A549 (cell line): ENCODE measurements around the gene POLR3C. TPM values are rescaled to one million over a fixed set of nuclear protein-coding genes. Genes with fewer than 3 reads are reported as not detected.

Source experiments
- ATAC-seq, 2 experiments: fragments of 200-7000 bp in 1 of 2; fragments of >200 bp in 1 of 2; cut with Nextera tagmentation in 1 of 2; cut with Tn5 transposase in 1 of 2; 3 replicates each; pipeline versions ENCODE4 v1.8.0 to v1.9.1; 2018 to 2020; ENCODE audit warnings: mild to moderate bottlenecking in 1 of 2, moderate library complexity in 1 of 2
- CTCF ChIA-PET: fragments of 300-600 bp; sonication (Branson Sonifier 250); formaldehyde crosslinking; extraction: SDS; loops from one replicate; lab custom pipeline; 2021; ENCODE audit warnings: antibody characterized with exemption, inconsistent platforms; lab: Yijun Ruan, JAX
- POLR2A ChIA-PET: fragments of 350-600 bp; formaldehyde crosslinking; extraction: SDS; loops from one replicate; lab custom pipeline; 2021; ENCODE audit warnings: antibody characterized with exemption, inconsistent platforms; lab: Yijun Ruan, JAX
- DNase-seq, 2 experiments: peaks; one replicate each; pipeline versions ENCODE4 v3.0.0 to v3.0.0-alpha.2; 2011 to 2016; ENCODE audit warnings: low read depth in 1 of 2, low spot score in 1 of 2
- FAIRE-seq: peaks from 2 replicates; lab custom pipeline; 2011; peaks lifted over from hg19 to GRCh38; lab: Jason Lieb, UNC
- H3K27ac ChIP-seq, 2 experiments: fragments of >200 bp; sonication (Bioruptor Twin); formaldehyde crosslinking; 3 replicates each; pipeline ENCODE4 v1.5.1; 2016 to 2017
- H3K4me1 ChIP-seq: fragments of >200 bp; sonication (Bioruptor Twin); formaldehyde crosslinking; 3 replicates; pipeline ENCODE4 v1.6.1; 2016
- H3K4me2 ChIP-seq: fragments of >200 bp; sonication (Bioruptor Twin); formaldehyde crosslinking; 3 replicates; pipeline ENCODE4 v1.6.1; 2016
- H3K4me3 ChIP-seq: fragments of >200 bp; sonication (Bioruptor Twin); formaldehyde crosslinking; 3 replicates; pipeline ENCODE4 v1.5.1; 2016
- H3K9me3 ChIP-seq: fragments of >200 bp; sonication (Bioruptor Twin); formaldehyde crosslinking; 3 replicates; pipeline ENCODE4 v1.6.1; 2016
- BCL3 ChIP-seq: fragments of >200 bp; sonication (Bioruptor Twin); formaldehyde crosslinking; IDR thresholded peaks from 3 replicates; pipeline ENCODE4 v1.6.1; 2016
- BHLHE40 ChIP-seq: IDR thresholded peaks from 2 replicates; pipeline ENCODE4 v1.6.1; 2012; ENCODE audit warnings: low read depth, low read length, inconsistent platforms
- CBX8 ChIP-seq: fragments of 200-600 bp; sonication (generic); IDR thresholded peaks from 2 replicates; pipeline ENCODE4 v1.6.1; 2016
- FOSB ChIP-seq: fragments of 250-450 bp; sonication (Bioruptor Pico); IDR thresholded peaks from 2 replicates; pipeline ENCODE4 v1.5.0; 2020; ENCODE audit warnings: mild to moderate bottlenecking, moderate library complexity
- FOSL2 ChIP-seq, 2 experiments: fragments of 450-650 bp in 1 of 2; fragments of >200 bp in 1 of 2; sonication (Bioruptor Twin) in 1 of 2; formaldehyde crosslinking; IDR thresholded peaks; 2 replicates each; pipeline versions ENCODE4 v1.5.0 to v1.6.1; 2016 to 2020; ENCODE audit warnings: mild to moderate bottlenecking in 1 of 2, moderate library complexity in 1 of 2
- GATA3 ChIP-seq: IDR thresholded peaks from 2 replicates; pipeline ENCODE4 v1.6.1; 2012; ENCODE audit warnings: borderline replicate concordance
- HES2 ChIP-seq: fragments of >200 bp; sonication (Bioruptor Twin); formaldehyde crosslinking; IDR thresholded peaks from 2 replicates; pipeline ENCODE4 v1.6.1; 2016
- HEYL ChIP-seq: fragments of 250-450 bp; sonication (Bioruptor Pico); IDR thresholded peaks from 2 replicates; pipeline ENCODE4 v1.8.0; 2021; ENCODE audit warnings: mild to moderate bottlenecking, moderate library complexity
- HMGXB4 ChIP-seq: fragments of 250-450 bp; sonication (Bioruptor Pico); IDR thresholded peaks from 2 replicates; pipeline ENCODE4 v1.5.0; 2021; ENCODE audit warnings: mild to moderate bottlenecking, moderate library complexity, borderline replicate concordance
- HOXA7 ChIP-seq: fragments of 250-450 bp; sonication (Bioruptor Pico); IDR thresholded peaks from 2 replicates; pipeline ENCODE4 v1.5.0; 2020; ENCODE audit warnings: mild to moderate bottlenecking, moderate library complexity
- HOXB5 ChIP-seq: fragments of 250-450 bp; sonication (Bioruptor Pico); IDR thresholded peaks from 2 replicates; pipeline ENCODE4 v1.5.0; 2020; ENCODE audit warnings: mild to moderate bottlenecking, moderate library complexity
- KDM1A ChIP-seq: fragments of 200-600 bp; sonication (generic); IDR thresholded peaks from 2 replicates; pipeline ENCODE4 v1.6.1; 2016; ENCODE audit warnings: low read depth, mild to moderate bottlenecking
- MYC ChIP-seq: IDR thresholded peaks from 2 replicates; pipeline ENCODE4 v1.6.1; 2012; ENCODE audit warnings: mild to moderate bottlenecking, inconsistent platforms, low read length, improper control_type of control experiment, borderline replicate concordance
- NPAS2 ChIP-seq: fragments of 250-450 bp; sonication (Bioruptor Pico); IDR thresholded peaks from 2 replicates; pipeline ENCODE4 v1.8.0; 2022; ENCODE audit warnings: mild to moderate bottlenecking, moderate library complexity, borderline replicate concordance
- PHF8 ChIP-seq: fragments of 200-600 bp; sonication (generic); IDR thresholded peaks from 2 replicates; pipeline ENCODE4 v1.6.1; 2016; ENCODE audit warnings: low read depth, mild to moderate bottlenecking, antibody characterized with exemption, moderate library complexity, borderline replicate concordance
- POLR2AphosphoS2 ChIP-seq: conservative IDR thresholded peaks from 2 replicates; pipeline ENCODE4 v1.6.1; 2012; ENCODE audit warnings: low read length, improper control_type of control experiment, inconsistent platforms
- RAD21 ChIP-seq, 2 experiments: fragments of >200 bp in 1 of 2; sonication (Bioruptor Twin) in 1 of 2; formaldehyde crosslinking in 1 of 2; IDR thresholded peaks in 1 of 2; conservative IDR thresholded peaks in 1 of 2; 2 replicates in 1 of 2; 3 replicates in 1 of 2; pipeline ENCODE4 v1.6.1; 2012 to 2018; ENCODE audit warnings: inconsistent platforms in 1 of 2
- RFX5 ChIP-seq: fragments of 450-650 bp; IDR thresholded peaks from 2 replicates; pipeline ENCODE4 v1.7.1; 2014; ENCODE audit warnings: antibody characterized with exemption, mild to moderate bottlenecking, moderate library complexity
- RNF2 ChIP-seq: fragments of 200-600 bp; sonication (generic); IDR thresholded peaks from 2 replicates; pipeline ENCODE4 v1.6.1; 2016; ENCODE audit warnings: low read depth, mild to moderate bottlenecking, antibody characterized with exemption, moderate library complexity, borderline replicate concordance
- SMC3 ChIP-seq: fragments of >200 bp; sonication (Bioruptor Twin); formaldehyde crosslinking; IDR thresholded peaks from 3 replicates; pipeline ENCODE4 v1.6.1; 2018; ENCODE audit warnings: inconsistent platforms
- ZC3H11A ChIP-seq: fragments of 450-650 bp; IDR thresholded peaks from 2 replicates; pipeline ENCODE4 v1.6.1; 2014; ENCODE audit warnings: antibody characterized with exemption, mild to moderate bottlenecking
- WGBS: methylation state at CpG from one replicate; pipeline ENCODE4 v1.1.6; 2017; ENCODE audit errors: missing lambda C conversion rate; 5-methylcytosine and 5-hydroxymethylcytosine counted together
- polyA plus RNA-seq, 4 experiments: library from polyadenylated mRNA; depleted of rRNA in 3 of 4; stranded (reverse); fragments of >200 nt; fragmentation: RNase III in 1 of 4; extraction: RNeasy Plus Mini Kit Qiagen cat#74134 plus additional on column Dnase treatment in 1 of 4; gene quantifications; 2 replicates in 3 of 4; 3 replicates in 1 of 4; pipeline ENCODE4 v1.2.3, GENCODE V29; 2011 to 2017
- TF ChIP-seq, protein P1 (sequence below): fragments of >200 bp; sonication (Bioruptor Twin); formaldehyde crosslinking; IDR thresholded peaks from 3 replicates; pipeline ENCODE4 v1.5.1; 2016
- TF ChIP-seq, protein P2 (sequence below): IDR thresholded peaks from 2 replicates; pipeline ENCODE4 v1.6.1; 2012; ENCODE audit warnings: low read depth, borderline replicate concordance

Gene POLR3C
- polyA plus RNA-seq, 2 of the 4 experiments (the other 2 are of a cell fraction) = 26.9 to 65.0 TPM

DNA sequence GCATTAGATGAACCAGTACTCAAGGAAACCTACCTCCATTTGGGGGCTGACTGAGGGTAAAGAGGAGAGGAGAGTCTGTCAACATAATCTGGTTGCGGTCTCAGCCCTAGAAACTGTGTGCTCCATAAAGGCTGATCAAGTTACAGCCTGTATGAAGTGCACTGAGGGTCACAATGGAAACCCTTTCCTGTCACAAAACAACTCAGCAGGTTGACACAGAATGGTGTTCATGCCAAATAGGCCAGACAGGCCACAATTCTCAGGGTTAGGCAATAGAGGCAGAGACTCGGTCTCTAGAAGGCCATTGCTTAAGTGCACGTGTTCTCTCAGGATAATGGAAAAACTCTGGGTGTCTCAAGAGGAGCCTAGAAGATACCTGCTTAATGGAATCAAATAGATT, 65.7 kb downstream of the POLR3C start:
- H3K27ac ChIP-seq = no peak overlapping the region; a peak in 1 of 6 replicates
- TF ChIP-seq NPAS2 (CRISPR knock-in tag) = no peak
- TF ChIP-seq HMGXB4 = no peak
- no peak for TF ChIP-seq PHF8
- TF ChIP-seq, protein P1, sequence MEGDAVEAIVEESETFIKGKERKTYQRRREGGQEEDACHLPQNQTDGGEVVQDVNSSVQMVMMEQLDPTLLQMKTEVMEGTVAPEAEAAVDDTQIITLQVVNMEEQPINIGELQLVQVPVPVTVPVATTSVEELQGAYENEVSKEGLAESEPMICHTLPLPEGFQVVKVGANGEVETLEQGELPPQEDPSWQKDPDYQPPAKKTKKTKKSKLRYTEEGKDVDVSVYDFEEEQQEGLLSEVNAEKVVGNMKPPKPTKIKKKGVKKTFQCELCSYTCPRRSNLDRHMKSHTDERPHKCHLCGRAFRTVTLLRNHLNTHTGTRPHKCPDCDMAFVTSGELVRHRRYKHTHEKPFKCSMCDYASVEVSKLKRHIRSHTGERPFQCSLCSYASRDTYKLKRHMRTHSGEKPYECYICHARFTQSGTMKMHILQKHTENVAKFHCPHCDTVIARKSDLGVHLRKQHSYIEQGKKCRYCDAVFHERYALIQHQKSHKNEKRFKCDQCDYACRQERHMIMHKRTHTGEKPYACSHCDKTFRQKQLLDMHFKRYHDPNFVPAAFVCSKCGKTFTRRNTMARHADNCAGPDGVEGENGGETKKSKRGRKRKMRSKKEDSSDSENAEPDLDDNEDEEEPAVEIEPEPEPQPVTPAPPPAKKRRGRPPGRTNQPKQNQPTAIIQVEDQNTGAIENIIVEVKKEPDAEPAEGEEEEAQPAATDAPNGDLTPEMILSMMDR = no peak
- no peak for TF ChIP-seq HOXB5 (CRISPR knock-in tag)
- TF ChIP-seq MYC = no peak
- no peak for TF ChIP-seq ZC3H11A
- no peak for TF ChIP-seq RAD21 (conservative IDR thresholded peaks at IDR 0.05 in 1 of 2, IDR thresholded peaks at IDR 0.05 in 1 of 2)
- no peak for TF ChIP-seq RNF2
- TF ChIP-seq BHLHE40 = no peak
- TF ChIP-seq CBX8 = no peak
- no peak for TF ChIP-seq HES2
- no peak for TF ChIP-seq HOXA7
- no peak for TF ChIP-seq RFX5
- TF ChIP-seq BCL3 = no peak
- no peak for TF ChIP-seq FOSB (CRISPR knock-in tag)
- H3K9me3 ChIP-seq = no peaks in the 10 kb centered on the region
- no peak for FAIRE-seq
- ATAC-seq = no peak
- ChIA-PET POLR2A (no interaction called here), CTCF (interaction anchor here (0.5 to 11.2 kb wide), 8 partner anchors 9 to 120 kb away, joined by 3 to 429 read pairs (median 46); partner anchors contain the start of genes ITGA10, NUDT17 and RBM8A)
- no peak overlapping the region for H3K4me2 ChIP-seq
- DNase-seq = no peak
- peaks cover 46% of the 10 kb centered on the region for H3K4me1 ChIP-seq
- H3K4me3 ChIP-seq = no peak overlapping the region
- WGBS = 90% methylated on average over 3 of the region's 3 CpGs

- Histone ChIP-seq H3K4me2 (peak overlapping the region; percentile 76), H3K4me3 (no peak overlapping the region), H3K27ac (peak overlapping the region; percentile 88 to 91), H3K9me3 (no peaks in the 10 kb centered on the region), H3K4me1 (peaks cover 42% of the 10 kb centered on the region)
- WGBS = 10% methylated on average over 1 of the region's 1 CpG
- no peak for DNase-seq
- TF ChIP-seq RNF2 = no peak
- TF ChIP-seq NPAS2 (CRISPR knock-in tag) = no peak
- no peak for TF ChIP-seq KDM1A
- TF ChIP-seq, protein P1 = no peak
- no peak for TF ChIP-seq BCL3
- no peak for TF ChIP-seq FOSL2 (IDR thresholded peaks at IDR 0.05)
- no peak for TF ChIP-seq FOSL2 (CRISPR knock-in tag; IDR thresholded peaks at IDR 0.05)
- no peak for TF ChIP-seq GATA3
- no peak for TF ChIP-seq HEYL (CRISPR knock-in tag)
- TF ChIP-seq SMC3 = no peak
- TF ChIP-seq, protein P2, sequence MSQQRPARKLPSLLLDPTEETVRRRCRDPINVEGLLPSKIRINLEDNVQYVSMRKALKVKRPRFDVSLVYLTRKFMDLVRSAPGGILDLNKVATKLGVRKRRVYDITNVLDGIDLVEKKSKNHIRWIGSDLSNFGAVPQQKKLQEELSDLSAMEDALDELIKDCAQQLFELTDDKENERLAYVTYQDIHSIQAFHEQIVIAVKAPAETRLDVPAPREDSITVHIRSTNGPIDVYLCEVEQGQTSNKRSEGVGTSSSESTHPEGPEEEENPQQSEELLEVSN = no peak
- no peak for TF ChIP-seq POLR2AphosphoS2
- POLR2A ChIA-PET = interaction anchor here (1.0 to 2.7 kb wide), 7 partner anchors 27 to 73 kb away, joined by 4 to 28 read pairs (median 8); partner anchors contain the start of genes ANKRD34A, NUDT17, PEX11B and PIAS3
- CTCF ChIA-PET = interaction anchor here (0.6 to 11.2 kb wide), 38 partner anchors 10 to 148 kb away, joined by 3 to 429 read pairs (median 9); partner anchors contain the start of genes ANKRD34A, HJV, ITGA10 and LIX1L
- ATAC-seq = no peak
- FAIRE-seq = no peak
Observed at GRCh38 chr1:145891143-145891542, 67.1 kb downstream of the POLR3C start.
